ENCODE measurements around the gene AKAP13. TPM values are rescaled to one million over a fixed set of nuclear protein-coding genes. Genes with fewer than 3 reads are reported as not detected.
"Not testable (repeated sequence)": the region's sequence is repeated elsewhere in the genome, so short reads cannot be mapped to it uniquely, and the experiment has no call there.

The AKAP13 gene
- total RNA-seq, 1 donor from 2014 or later: 41.1 TPM

GRCh38 chr15:85658816-85659215 is 278.4 kb downstream of the AKAP13 start:
- H3K4me3 ChIP-seq (ENCODE audit: low read depth, low read length): no peak overlapping the region
- no peak for TF ChIP-seq CTCF (IDR thresholded peaks at IDR 0.05; ENCODE audit: insufficient read depth, low read length, severe bottlenecking)
- FAIRE-seq (no peak), DNase-seq (ENCODE audit: low read depth) (no peak)
- H3K36me3 ChIP-seq (ENCODE audit: control insufficient read depth, insufficient read depth, low read length): peaks cover 8% of the 10 kb centered on the region
- no peaks in the 10 kb centered on the region for H3K27me3 ChIP-seq (ENCODE audit: control insufficient read depth, insufficient read depth, low read length)

GRCh38 chr15:85661859-85662258 is 281.5 kb downstream of the AKAP13 start:
- no peak for TF ChIP-seq CTCF (IDR thresholded peaks at IDR 0.05; ENCODE audit: insufficient read depth, low read length, severe bottlenecking)
- peaks cover 2% of the 10 kb centered on the region for H3K36me3 ChIP-seq (ENCODE audit: control insufficient read depth, insufficient read depth, low read length)
- H3K4me3 ChIP-seq (ENCODE audit: low read depth, low read length): no peak overlapping the region
- FAIRE-seq: no peak
- no peaks in the 10 kb centered on the region for H3K27me3 ChIP-seq (ENCODE audit: control insufficient read depth, insufficient read depth, low read length)
- no peak for DNase-seq (ENCODE audit: low read depth)

GRCh38 chr15:85665677-85666076 is 285.3 kb downstream of the AKAP13 start:
- FAIRE-seq; H3K27me3 ChIP-seq (ENCODE audit: control insufficient read depth, insufficient read depth, low read length); DNase-seq (ENCODE audit: low read depth); H3K36me3 ChIP-seq (ENCODE audit: control insufficient read depth, insufficient read depth, low read length); H3K4me3 ChIP-seq (ENCODE audit: low read depth, low read length): not testable (repeated sequence)

- Histone ChIP-seq H3K4me3 (ENCODE audit: low read depth, low read length) (no peak overlapping the region), H3K36me3 (ENCODE audit: control insufficient read depth, insufficient read depth, low read length) (peaks cover 2% of the 10 kb centered on the region), H3K27me3 (ENCODE audit: control insufficient read depth, insufficient read depth, low read length) (no peaks in the 10 kb centered on the region)
- no peak for TF ChIP-seq CTCF (IDR thresholded peaks at IDR 0.05; ENCODE audit: insufficient read depth, low read length, severe bottlenecking)
- DNase-seq (ENCODE audit: low read depth) (peak; percentile 99), FAIRE-seq (no peak)
Measured at GRCh38 chr15:85667491-85668424, 287.4 kb downstream of the AKAP13 start.

- no peak for TF ChIP-seq CTCF (IDR thresholded peaks at IDR 0.05; ENCODE audit: insufficient read depth, low read length, severe bottlenecking)
- no peak overlapping the region for H3K4me3 ChIP-seq (ENCODE audit: low read depth, low read length)
- FAIRE-seq: no peak
- H3K27me3 ChIP-seq (ENCODE audit: control insufficient read depth, insufficient read depth, low read length): no peaks in the 10 kb centered on the region
- DNase-seq (ENCODE audit: low read depth): peak; percentile 33
- H3K36me3 ChIP-seq (ENCODE audit: control insufficient read depth, insufficient read depth, low read length): peaks cover 2% of the 10 kb centered on the region
Measured at GRCh38 chr15:85671156-85671555, 290.8 kb downstream of the AKAP13 start.

- H3K4me3 ChIP-seq (ENCODE audit: low read depth, low read length): no peak overlapping the region
- DNase-seq (ENCODE audit: low read depth) (peak; percentile 17), FAIRE-seq (no peak)
- no peaks in the 10 kb centered on the region for H3K27me3 ChIP-seq (ENCODE audit: control insufficient read depth, insufficient read depth, low read length)
- peaks cover 6% of the 10 kb centered on the region for H3K36me3 ChIP-seq (ENCODE audit: control insufficient read depth, insufficient read depth, low read length)
- no peak for TF ChIP-seq CTCF (IDR thresholded peaks at IDR 0.05; ENCODE audit: insufficient read depth, low read length, severe bottlenecking)
Measured at GRCh38 chr15:85672332-85673084, 292.1 kb downstream of the AKAP13 start.
